Stomach smooth muscle (tissue), 2 donors: ENCODE measurements around the gene AGXT2.

Experiments
- H3K27ac ChIP-seq: one replicate; pipeline ENCODE4 v1.7.0; 2013; ENCODE audit warnings: mild to moderate bottlenecking, low read length, inconsistent platforms
- H3K27me3 ChIP-seq, 2 donors: one replicate each; pipeline ENCODE4 v1.7.0; 2013; ENCODE audit warnings: low read length in 2 of 2; ENCODE audit not compliant: insufficient read depth in 2 of 2, control insufficient read depth in 1 of 2
- H3K36me3 ChIP-seq, 2 donors: one replicate each; pipeline ENCODE4 v1.7.0; 2013; ENCODE audit warnings: low read length in 2 of 2; ENCODE audit not compliant: control insufficient read depth in 2 of 2, insufficient read depth in 2 of 2
- H3K4me1 ChIP-seq: one replicate; pipeline ENCODE4 v1.7.0; 2013; ENCODE audit warnings: low read length; ENCODE audit not compliant: control insufficient read depth, insufficient read depth
- H3K4me3 ChIP-seq, 2 donors: one replicate each; pipeline ENCODE4 v1.7.0; 2013; ENCODE audit warnings: low read length in 2 of 2
- H3K9ac ChIP-seq, 2 donors: one replicate each; pipeline ENCODE4 v1.7.0; 2013; ENCODE audit warnings: low read length in 2 of 2, mild to moderate bottlenecking in 1 of 2
- H3K9me3 ChIP-seq, 2 donors: one replicate each; pipeline ENCODE4 v1.7.0; 2013; ENCODE audit warnings: low read length in 2 of 2; ENCODE audit not compliant: control insufficient read depth in 2 of 2
- donor health status: healthy.
- donor health status: Pancreatic carcinoma.

Gene AGXT2

DNA sequence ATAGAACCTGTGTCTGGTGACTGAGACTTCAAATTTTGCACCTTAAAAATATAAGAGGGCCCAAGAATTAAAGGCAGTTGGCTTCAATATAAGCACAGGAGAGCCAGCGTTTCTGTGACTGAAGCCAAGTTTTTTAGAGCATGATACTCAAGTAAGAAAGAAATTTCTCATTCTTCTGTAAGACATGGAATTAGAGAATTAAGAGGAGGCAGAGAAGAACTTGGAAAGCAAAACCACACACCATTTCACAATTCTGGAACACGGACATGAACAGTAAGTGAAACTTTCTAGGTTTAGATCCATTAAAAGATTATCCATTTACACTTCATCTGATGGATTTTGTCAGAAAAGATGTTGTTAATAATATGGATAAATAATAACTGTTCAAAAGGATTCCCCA is 8.9 kb upstream of the AGXT2 start:
- Histone ChIP-seq H3K4me1 (no peaks in the 10 kb centered on the region), H3K36me3 (no peaks in the 10 kb centered on the region), H3K9ac (no peak overlapping the region), H3K9me3 (no peaks in the 10 kb centered on the region), H3K4me3 (no peak overlapping the region), H3K27ac (no peak overlapping the region), H3K27me3 (no peaks in the 10 kb centered on the region)

DNA sequence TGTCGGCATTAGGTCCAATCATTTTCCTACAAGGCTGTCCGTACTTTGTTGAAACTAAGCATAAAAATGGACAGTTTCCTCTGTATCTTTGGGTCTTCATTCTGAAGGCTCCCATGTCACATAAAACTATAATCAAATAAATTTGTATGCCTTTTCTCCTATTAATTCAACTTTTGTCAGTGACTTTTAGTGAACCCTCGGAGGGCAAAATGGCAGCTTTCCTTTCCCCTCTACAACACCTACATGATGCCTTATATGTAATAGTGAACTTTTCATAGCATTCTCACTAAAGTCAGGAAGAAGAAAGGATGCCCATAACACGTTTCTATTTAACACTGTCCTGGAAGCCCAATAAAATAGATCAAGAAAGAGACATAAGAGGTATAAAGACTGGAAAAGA is 5.1 kb upstream of the AGXT2 start:
- Histone ChIP-seq H3K27ac (no peak overlapping the region), H3K9ac (no peak overlapping the region), H3K4me3 (no peak overlapping the region), H3K36me3 (no peaks in the 10 kb centered on the region), H3K4me1 (no peaks in the 10 kb centered on the region), H3K9me3 (no peaks in the 10 kb centered on the region), H3K27me3 (no peaks in the 10 kb centered on the region)

- no peaks in the 10 kb centered on the region for H3K36me3 ChIP-seq
- H3K4me1 ChIP-seq: no peaks in the 10 kb centered on the region
- H3K27ac ChIP-seq: no peak overlapping the region
- no peaks in the 10 kb centered on the region for H3K27me3 ChIP-seq
- no peak overlapping the region for H3K4me3 ChIP-seq
- no peaks in the 10 kb centered on the region for H3K9me3 ChIP-seq
- no peak overlapping the region for H3K9ac ChIP-seq
Measured at GRCh38 chr5:35050541-35051126, 2.9 kb upstream of the AGXT2 start.

- no peaks in the 10 kb centered on the region for H3K9me3 ChIP-seq
- no peak overlapping the region for H3K4me3 ChIP-seq
- no peaks in the 10 kb centered on the region for H3K36me3 ChIP-seq
- H3K9ac ChIP-seq: no peak overlapping the region
- H3K27ac ChIP-seq: no peak overlapping the region
- no peaks in the 10 kb centered on the region for H3K4me1 ChIP-seq
- peaks cover 0 to 2% of the 10 kb centered on the region in 2 donors for H3K27me3 ChIP-seq
Measured at GRCh38 chr5:35048910-35049309, 1.2 kb upstream of the AGXT2 start.

- no peaks in the 10 kb centered on the region for H3K9me3 ChIP-seq
- H3K4me3 ChIP-seq: no peak overlapping the region
- no peaks in the 10 kb centered on the region for H3K36me3 ChIP-seq
- H3K4me1 ChIP-seq: no peaks in the 10 kb centered on the region
- peaks cover 0 to 2% of the 10 kb centered on the region in 2 donors for H3K27me3 ChIP-seq
- no peak overlapping the region for H3K27ac ChIP-seq
- H3K9ac ChIP-seq: no peak overlapping the region
Measured at GRCh38 chr5:35046774-35047173, 975 bp downstream of the AGXT2 start.

DNA sequence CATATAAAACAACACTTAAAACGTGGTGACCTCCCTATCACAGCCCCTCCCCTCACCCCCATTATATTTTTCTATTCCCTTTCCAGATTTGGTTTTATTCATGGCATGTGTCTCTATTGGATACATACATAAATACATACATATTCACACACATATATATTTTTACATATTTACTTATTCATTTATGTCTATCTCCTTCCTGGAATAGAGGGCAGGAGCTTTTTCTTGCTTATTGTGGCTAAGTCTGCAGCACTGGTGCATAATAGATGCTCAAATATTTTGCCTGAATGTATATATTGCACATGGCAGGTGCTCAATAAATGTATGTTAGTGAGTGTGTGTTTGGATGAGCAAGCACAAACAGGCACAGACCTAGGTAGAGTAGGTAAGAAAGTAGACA is 2.5 kb downstream of the AGXT2 start:
- H3K4me3 ChIP-seq: no peak overlapping the region
- H3K27me3 ChIP-seq: peaks cover 0 to 5% of the 10 kb centered on the region in 2 donors
- H3K4me1 ChIP-seq: no peaks in the 10 kb centered on the region
- H3K9ac ChIP-seq: no peak overlapping the region
- H3K36me3 ChIP-seq: no peaks in the 10 kb centered on the region
- H3K27ac ChIP-seq: no peak overlapping the region
- no peaks in the 10 kb centered on the region for H3K9me3 ChIP-seq

DNA sequence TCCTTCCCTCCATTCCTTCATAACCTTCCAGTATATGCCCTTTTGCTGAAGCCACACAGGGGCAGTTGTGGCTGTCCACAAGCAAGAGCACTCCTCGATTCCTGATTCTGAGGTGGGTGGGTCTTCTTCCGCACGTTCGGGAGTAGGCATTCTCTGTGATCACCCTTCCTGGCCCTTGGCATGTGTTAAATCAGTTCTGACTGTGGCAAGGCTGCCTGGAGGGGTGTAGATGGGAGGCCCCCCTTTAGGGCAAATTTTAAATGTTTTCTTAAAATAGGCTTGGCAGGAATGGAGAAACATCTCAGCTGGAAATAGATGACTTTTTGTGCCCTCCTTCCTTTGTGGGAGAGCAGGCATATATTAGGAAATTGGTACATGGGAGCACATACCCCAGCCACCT is 3.1 kb downstream of the AGXT2 start:
- Histone ChIP-seq H3K27ac (no peak overlapping the region), H3K4me3 (no peak overlapping the region), H3K4me1 (no peaks in the 10 kb centered on the region), H3K9me3 (no peaks in the 10 kb centered on the region), H3K27me3 (peaks cover 0 to 5% of the 10 kb centered on the region in 2 donors), H3K9ac (no peak overlapping the region), H3K36me3 (no peaks in the 10 kb centered on the region)

GRCh38 chr5:35042781-35043180 is 5.0 kb downstream of the AGXT2 start:
- no peaks in the 10 kb centered on the region for H3K9me3 ChIP-seq
- no peak overlapping the region for H3K27ac ChIP-seq
- H3K9ac ChIP-seq: no peak overlapping the region
- no peaks in the 10 kb centered on the region for H3K4me1 ChIP-seq
- no peak overlapping the region for H3K4me3 ChIP-seq
- H3K36me3 ChIP-seq: no peaks in the 10 kb centered on the region
- H3K27me3 ChIP-seq: peaks cover 0 to 5% of the 10 kb centered on the region in 2 donors

- Histone ChIP-seq H3K27me3 (peaks cover 0 to 8% of the 10 kb centered on the region in 2 donors), H3K36me3 (no peaks in the 10 kb centered on the region), H3K4me3 (no peak overlapping the region), H3K9me3 (no peaks in the 10 kb centered on the region), H3K27ac (no peak overlapping the region), H3K4me1 (no peaks in the 10 kb centered on the region), H3K9ac (no peak overlapping the region)
Measured at GRCh38 chr5:35041261-35041660, 6.5 kb downstream of the AGXT2 start.

DNA sequence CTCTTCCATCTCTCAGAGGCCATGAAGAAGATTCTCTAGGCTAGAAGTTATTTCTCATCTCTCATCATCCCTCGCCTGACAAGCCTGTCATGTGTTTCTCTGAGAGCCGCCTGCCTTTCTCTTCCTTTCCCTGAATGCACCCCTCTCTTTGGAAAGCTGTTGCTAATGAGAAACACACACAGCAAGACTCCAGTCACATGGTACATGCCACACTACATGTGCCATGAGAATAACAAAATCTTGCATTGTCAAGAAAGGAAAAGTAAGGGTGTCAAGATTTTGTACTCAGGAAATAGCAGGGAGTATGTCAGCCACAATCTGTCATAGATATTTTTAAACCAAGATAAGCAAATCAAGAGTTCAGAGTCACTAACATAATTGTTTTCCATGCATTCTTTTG is 8.9 kb downstream of the AGXT2 start:
- Histone ChIP-seq H3K9me3 (no peaks in the 10 kb centered on the region), H3K9ac (no peak overlapping the region), H3K4me3 (no peak overlapping the region), H3K27ac (no peak overlapping the region), H3K27me3 (peaks cover 0 to 6% of the 10 kb centered on the region in 2 donors), H3K36me3 (no peaks in the 10 kb centered on the region), H3K4me1 (no peaks in the 10 kb centered on the region)

DNA sequence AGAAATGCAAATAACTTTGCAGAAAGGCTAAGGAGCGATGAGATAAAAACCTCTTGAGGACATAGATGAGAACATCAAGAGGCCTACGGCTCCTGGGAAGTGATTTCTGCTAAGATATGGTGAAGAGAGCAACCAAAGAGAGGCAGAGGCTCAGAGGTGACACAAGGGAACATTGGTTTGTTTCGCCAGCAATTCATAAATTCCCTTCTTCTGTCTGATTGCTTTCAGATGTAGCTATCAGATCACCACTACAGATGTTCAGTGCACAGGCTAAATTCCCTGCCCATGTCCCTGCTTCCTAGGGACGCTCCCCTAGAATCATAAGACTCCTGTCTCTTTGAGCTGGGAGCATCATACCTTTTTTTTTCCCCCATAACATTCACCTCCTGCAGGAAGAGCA is 11.2 kb downstream of the AGXT2 start:
- H3K27ac ChIP-seq: no peak overlapping the region
- H3K4me1 ChIP-seq: no peaks in the 10 kb centered on the region
- H3K27me3 ChIP-seq: peaks cover 0 to 6% of the 10 kb centered on the region in 2 donors
- H3K4me3 ChIP-seq: no peak overlapping the region
- no peaks in the 10 kb centered on the region for H3K36me3 ChIP-seq
- H3K9me3 ChIP-seq: no peaks in the 10 kb centered on the region
- H3K9ac ChIP-seq: no peak overlapping the region
